Nephron progenitor cell (in vitro differentiated cells): ENCODE data around the gene PXN.

Source experiments
- DNase-seq: peaks from one replicate; pipeline ENCODE4 v3.0.0; 2021
- H3K27ac Mint-ChIP-seq: 2 replicates; pipeline ENCODE4 v1.8.0; 2021; ENCODE audit warnings: mild to moderate bottlenecking, moderate library complexity, mixed read lengths
- H3K27me3 Mint-ChIP-seq: 2 replicates; pipeline ENCODE4 v1.8.0; 2021; ENCODE audit warnings: mild to moderate bottlenecking, low read depth, mixed read lengths; ENCODE audit not compliant: poor library complexity
- H3K36me3 Mint-ChIP-seq: 2 replicates; pipeline ENCODE4 v1.8.0; 2021; ENCODE audit warnings: low read depth, mixed read lengths
- H3K4me1 Mint-ChIP-seq: 2 replicates; pipeline ENCODE4 v1.8.0; 2021; ENCODE audit warnings: mixed read lengths
- H3K4me3 Mint-ChIP-seq: 2 replicates; pipeline ENCODE4 v1.8.0; 2021; ENCODE audit warnings: mild to moderate bottlenecking, moderate library complexity, mixed read lengths
- H3K9me3 Mint-ChIP-seq: 2 replicates; pipeline ENCODE4 v1.8.0; 2021; ENCODE audit warnings: mild to moderate bottlenecking, moderate library complexity, mixed read lengths
- CTCF ChIP-seq: fragments of 200-600 bp; sonication (generic); IDR thresholded peaks from 2 replicates; pipeline ENCODE4 v1.5.0; 2021; ENCODE audit warnings: antibody characterized with exemption

PXN gene

GRCh38 chr12:120225852-120226640 is 39.5 kb downstream of the PXN start:
- no peak for DNase-seq
- peak overlapping the region; percentile 86 for H3K27ac Mint-ChIP-seq
- H3K36me3 Mint-ChIP-seq: peaks cover 11% of the 10 kb centered on the region
- H3K4me1 Mint-ChIP-seq: peaks cover 81% of the 10 kb centered on the region
- no peak overlapping the region for H3K4me3 Mint-ChIP-seq
- peaks cover 3% of the 10 kb centered on the region for H3K27me3 Mint-ChIP-seq
- TF ChIP-seq CTCF: no peak
- H3K9me3 Mint-ChIP-seq: no peaks in the 10 kb centered on the region

- peaks cover 3% of the 10 kb centered on the region for H3K27me3 Mint-ChIP-seq
These were observed 40.4 kb downstream of the PXN start for GRCh38 chr12:120225200-120225558.

GRCh38 chr12:120224304-120225199 is 41.0 kb downstream of the PXN start:
- H3K4me1 Mint-ChIP-seq: peaks cover 81% of the 10 kb centered on the region
- TF ChIP-seq CTCF: no peak
- H3K9me3 Mint-ChIP-seq: no peaks in the 10 kb centered on the region
- peaks cover 3% of the 10 kb centered on the region for H3K27me3 Mint-ChIP-seq
- DNase-seq: no peak
- peaks cover 19% of the 10 kb centered on the region for H3K36me3 Mint-ChIP-seq
- no peak overlapping the region for H3K27ac Mint-ChIP-seq
- H3K4me3 Mint-ChIP-seq: no peak overlapping the region

More at GRCh38 chr12:120225200-120225558, 40.4 kb downstream of the PXN start:
- DNase-seq: no peak
- no peaks in the 10 kb centered on the region for H3K9me3 Mint-ChIP-seq
- no peak for TF ChIP-seq CTCF
- H3K27ac Mint-ChIP-seq: no peak overlapping the region
- H3K4me1 Mint-ChIP-seq: peaks cover 81% of the 10 kb centered on the region
- no peak overlapping the region for H3K4me3 Mint-ChIP-seq
- peaks cover 19% of the 10 kb centered on the region for H3K36me3 Mint-ChIP-seq

- no peak for TF ChIP-seq CTCF
- no peak for DNase-seq
- Mint-ChIP-seq H3K27me3 (peaks cover 3% of the 10 kb centered on the region), H3K36me3 (peaks cover 19% of the 10 kb centered on the region), H3K9me3 (no peaks in the 10 kb centered on the region), H3K27ac (no peak overlapping the region), H3K4me1 (peaks cover 73% of the 10 kb centered on the region), H3K4me3 (no peak overlapping the region)
These were observed 41.8 kb downstream of the PXN start for GRCh38 chr12:120223458-120224303.

- Mint-ChIP-seq H3K9me3 (no peaks in the 10 kb centered on the region), H3K27me3 (peaks cover 3% of the 10 kb centered on the region), H3K4me1 (peaks cover 60% of the 10 kb centered on the region), H3K36me3 (peaks cover 19% of the 10 kb centered on the region), H3K4me3 (no peak overlapping the region), H3K27ac (peak overlapping the region; percentile 45)
- TF ChIP-seq CTCF: no peak
- DNase-seq: no peak
These were observed 43.2 kb downstream of the PXN start for GRCh38 chr12:120222288-120222832.
